C4-2B (cell line): ENCODE data around the gene TTLL3.

Experiments
- CTCF ChIP-seq: fragments of 450-650 bp; conservative IDR thresholded peaks from 2 replicates; pipeline ENCODE4 v1.5.1; 2017; ENCODE audit warnings: mild to moderate bottlenecking
- ZFX ChIP-seq: fragments of 450-650 bp; IDR thresholded peaks from 2 replicates; pipeline ENCODE4 v1.6.1; 2017

- no peak for TF ChIP-seq CTCF
- no peak for TF ChIP-seq ZFX
Measured at GRCh38 chr3:9810846-9811245, 784 bp downstream of the TTLL3 start.
